Right cardiac atrium (tissue), 5 donors: ENCODE results near the gene HOXB13. TPM values are rescaled to one million over a fixed set of nuclear protein-coding genes. Genes with fewer than 3 reads are reported as not detected.

Source experiments
- ATAC-seq, 2 donors: fragments of 200-7000 bp; cut with Tn5 transposase; one replicate each; pipeline versions ENCODE4 v1.8.0 to v1.9.1; 2020; ENCODE audit warnings: moderate library complexity in 2 of 2, mild to moderate bottlenecking in 1 of 2
- DNase-seq, 3 donors: peaks; one replicate each; pipeline ENCODE4 v3.0.0-alpha.2; 2020
- H3K27ac ChIP-seq: one replicate; pipeline ENCODE4 v1.5.1; 2013; ENCODE audit warnings: mild to moderate bottlenecking, low read length, control low read depth, moderate library complexity
- H3K27me3 ChIP-seq: one replicate; pipeline ENCODE4 v1.6.1; 2013; ENCODE audit not compliant: control insufficient read depth, insufficient read depth
- H3K4me1 ChIP-seq: one replicate; pipeline ENCODE4 v1.6.1; 2013; ENCODE audit warnings: low read length; ENCODE audit not compliant: control insufficient read depth, insufficient read depth
- H3K4me3 ChIP-seq: one replicate; pipeline ENCODE4 v1.5.1; 2013; ENCODE audit warnings: low read length, control low read depth
- H3K9me3 ChIP-seq: one replicate; pipeline ENCODE4 v1.6.1; 2013; ENCODE audit warnings: low read length; ENCODE audit not compliant: control insufficient read depth
- WGBS: extraction: QIAGEN DNeasy Blood & Tissue Kit; methylation state at CpG from one replicate; pipeline ENCODE4 v1.1.7; 2013; 5-methylcytosine and 5-hydroxymethylcytosine counted together
- intact Hi-C, 4 donors: fragments of 100-400 bp; cut with DNase I; formaldehyde crosslinking; loops; one replicate each; pipeline versions ENCODE4 v1.11.0 to v1.14.0; 2022 to 2023
- microRNA-seq, 2 donors: library from miRNA; unstranded; fragments of <30 nt; microRNA quantifications; one replicate each; pipeline ENCODE4 v1.2.0, GENCODE V29; 2020 to 2021
- polyA plus RNA-seq: library from polyadenylated mRNA; stranded (reverse); fragments of 200-250 nt; gene quantifications from one replicate; pipeline ENCODE4 v1.2.3, GENCODE V29; 2013
- total RNA-seq, 4 donors: library from RNA; stranded (reverse); fragmentation: NEBNext Ultra II Directional; extraction: Animal tissue kit (Norgen Biotek cat#: 25700); gene quantifications; one replicate each; pipeline ENCODE4 v1.2.1, GENCODE V29; 2021
- donor health status: healthy with polysubstance abuse.
- donor health status: DM: no; HTN: yes; CAD: no.
- donor health status: DM: no; HTN: no; CAD: no.
- donor health status: DM: no; HTN: yes; CAD: no; lungs with severe emphysema.
- donor health status: DM: yes; HTN: yes; CAD: no.

HOXB13 gene
- total and polyA plus RNA-seq, 5 donors: not detected

GRCh38 chr17:48681609-48682008, 46.9 kb downstream of the HOXB13 start:
- no peaks in the 10 kb centered on the region for H3K9me3 ChIP-seq
- intact Hi-C loops: no loop called here
- DNase-seq: no peak
- H3K27me3 ChIP-seq: peaks cover 3% of the 10 kb centered on the region
- no peak for ATAC-seq
- H3K4me3 ChIP-seq: no peak overlapping the region
- no peak overlapping the region for H3K27ac ChIP-seq
- no peaks in the 10 kb centered on the region for H3K4me1 ChIP-seq
- WGBS: 90% methylated on average over 1 of the region's 1 CpG

GRCh38 chr17:48679385-48680096, 49.0 kb downstream of the HOXB13 start:
- intact Hi-C loops: loop anchor here (2.0 to 10.0 kb wide), 7 partner anchors 111 to 355 kb away; no protein-coding TSS in a partner anchor
- DNase-seq (no peak), ATAC-seq (no peak)
- Histone ChIP-seq H3K27me3 (peaks cover 3% of the 10 kb centered on the region), H3K9me3 (no peaks in the 10 kb centered on the region), H3K4me1 (no peaks in the 10 kb centered on the region), H3K4me3 (no peak overlapping the region), H3K27ac (no peak overlapping the region)
- WGBS: 78% methylated on average over 5 of the region's 5 CpGs

GRCh38 chr17:48678141-48678971, 50.2 kb downstream of the HOXB13 start:
- Histone ChIP-seq H3K4me3 (no peak overlapping the region), H3K9me3 (no peaks in the 10 kb centered on the region), H3K27ac (no peak overlapping the region), H3K27me3 (peaks cover 3% of the 10 kb centered on the region), H3K4me1 (no peaks in the 10 kb centered on the region)
- intact Hi-C loops: loop anchor here (2.0 to 10.0 kb wide), 7 partner anchors 112 to 356 kb away; no protein-coding TSS in a partner anchor
- peak; percentile 51 to 84 (median 82) for DNase-seq
- ATAC-seq: peak; percentile 80 to 83
- 7% methylated on average over 41 of the region's 41 CpGs for WGBS

- DNase-seq: no peak
- no peak for ATAC-seq
- no peaks in the 10 kb centered on the region for H3K27me3 ChIP-seq
- intact Hi-C loops: loop anchor here (5.0 to 10.0 kb wide), 6 partner anchors 115 to 358 kb away; no protein-coding TSS in a partner anchor
- no peaks in the 10 kb centered on the region for H3K9me3 ChIP-seq
- WGBS: 70% methylated on average over 6 of the region's 6 CpGs
- no peaks in the 10 kb centered on the region for H3K4me1 ChIP-seq
- H3K27ac ChIP-seq: no peak overlapping the region
- no peak overlapping the region for H3K4me3 ChIP-seq
Observed at GRCh38 chr17:48676963-48677558, 51.5 kb downstream of the HOXB13 start.

Small RNAs within 50 kb of the gene (microRNA-seq; reads per million reads assigned to microRNA genes)
- 0 reads per million in 2 donors for gene MIR3185

Other genes with a start within 250 kb of the HOXB13 start
- gene HOXB1, start 197.7 kb downstream of the HOXB13 start, total RNA-seq: not detected
- not detected for gene HOXB1, start 197.7 kb downstream of the HOXB13 start, polyA plus RNA-seq
- 1 to 10 TPM; 2.4 to 9.9 (median 6.0) TPM for gene HOXB2, start 183.6 kb downstream of the HOXB13 start, total RNA-seq
- gene HOXB2, start 183.6 kb downstream of the HOXB13 start, polyA plus RNA-seq: 5.5 TPM
- gene HOXB4, start 150.4 kb downstream of the HOXB13 start, total RNA-seq: 1 to 10 TPM in 1 of 4 donors, under 1 TPM in 3; 0.38 to 1.1 (median 0.52) TPM
- gene HOXB4, start 150.4 kb downstream of the HOXB13 start, polyA plus RNA-seq: 1.1 TPM
- 1 to 10 TPM; 1.2 to 2.3 (median 2.2) TPM for gene HOXB3, start 138.5 kb downstream of the HOXB13 start, total RNA-seq
- gene HOXB3, start 138.5 kb downstream of the HOXB13 start, polyA plus RNA-seq: 2.8 TPM
- under 1 TPM in 3 of 4 donors, not detected in 1; 0.12 to 0.37 (median 0.14) TPM for gene HOXB5, start 135.0 kb downstream of the HOXB13 start, total RNA-seq
- gene HOXB5, start 135.0 kb downstream of the HOXB13 start, polyA plus RNA-seq: 0.14 TPM
- gene HOXB6, start 123.8 kb downstream of the HOXB13 start, total RNA-seq: 1 to 10 TPM in 2 of 4 donors, under 1 TPM in 2; 0.74 to 1.8 (median 1.0) TPM
- gene HOXB6, start 123.8 kb downstream of the HOXB13 start, polyA plus RNA-seq: 1.1 TPM
- gene HOXB7, start 117.7 kb downstream of the HOXB13 start, total RNA-seq: under 1 TPM; 0.50 to 0.80 (median 0.59) TPM
- 0.48 TPM for gene HOXB7, start 117.7 kb downstream of the HOXB13 start, polyA plus RNA-seq
- not detected for gene HOXB8, start 113.5 kb downstream of the HOXB13 start, total RNA-seq
- gene HOXB8, start 113.5 kb downstream of the HOXB13 start, polyA plus RNA-seq: not detected
- not detected for gene HOXB9, start 102.4 kb downstream of the HOXB13 start, total RNA-seq
- 0.02 TPM for gene HOXB9, start 102.4 kb downstream of the HOXB13 start, polyA plus RNA-seq
- not detected for gene PRAC1, start 6.2 kb downstream of the HOXB13 start, total RNA-seq
- not detected for gene PRAC1, start 6.2 kb downstream of the HOXB13 start, polyA plus RNA-seq
- gene PRAC2, start 5.6 kb downstream of the HOXB13 start, total RNA-seq: not detected
- gene PRAC2, start 5.6 kb downstream of the HOXB13 start, polyA plus RNA-seq: not detected
- gene TTLL6, start 88.5 kb upstream of the HOXB13 start, total RNA-seq: under 1 TPM in 2 of 4 donors, not detected in 2; 0.06 to 0.23 TPM
- gene TTLL6, start 88.5 kb upstream of the HOXB13 start, polyA plus RNA-seq: 0.27 TPM
- gene CALCOCO2, start 102.3 kb upstream of the HOXB13 start, total RNA-seq: 100 to 1,000 TPM; 220 to 298 (median 281) TPM
- 131 TPM for gene CALCOCO2, start 102.3 kb upstream of the HOXB13 start, polyA plus RNA-seq
- 100 to 1,000 TPM; 287 to 474 (median 393) TPM for gene ATP5MC1, start 164.0 kb upstream of the HOXB13 start, total RNA-seq
- gene ATP5MC1, start 164.0 kb upstream of the HOXB13 start, polyA plus RNA-seq: 1,497 TPM
- 10 to 100 TPM; 41.7 to 50.9 (median 43.0) TPM for gene UBE2Z, start 179.7 kb upstream of the HOXB13 start, total RNA-seq
- gene UBE2Z, start 179.7 kb upstream of the HOXB13 start, polyA plus RNA-seq: 27.4 TPM
- gene SNF8, start 216.1 kb upstream of the HOXB13 start, total RNA-seq: 100 to 1,000 TPM in 2 of 4 donors, 10 to 100 TPM in 2; 83.7 to 120 (median 101) TPM
- gene SNF8, start 216.1 kb upstream of the HOXB13 start, polyA plus RNA-seq: 124 TPM
- gene GIP, start 239.8 kb upstream of the HOXB13 start, total RNA-seq: not detected
- not detected for gene GIP, start 239.8 kb upstream of the HOXB13 start, polyA plus RNA-seq